B cell (primary cell): ENCODE measurements around the gene NMNAT1. TPM values are rescaled to one million over a fixed set of nuclear protein-coding genes. Genes with fewer than 3 reads are reported as not detected.

Source experiments
- ATAC-seq: fragments of 200-7000 bp; cut with Tn5 transposase; one replicate; pipeline ENCODE4 v1.10.0; 2021; ENCODE audit warnings: low read depth, mild to moderate bottlenecking, moderate number of reproducible peaks, moderate library complexity
- CTCF ChIA-PET: fragments of 350-600 bp; sonication (Branson Sonifier 250); formaldehyde crosslinking; loops from one replicate; lab custom pipeline; 2021; ENCODE audit warnings: antibody characterized with exemption, inconsistent platforms; lab: Charles Lee
- POLR2A ChIA-PET: fragments of 350-600 bp; sonication (Branson Sonifier 250); formaldehyde crosslinking; loops from one replicate; lab custom pipeline; 2021; ENCODE audit warnings: antibody characterized with exemption; lab: Charles Lee
- DNase-seq: peaks from one replicate; pipeline ENCODE4 v3.0.0; 2013
- H2AFZ ChIP-seq: 2 replicates; pipeline ENCODE4 v1.6.1; 2012; ENCODE audit warnings: mild to moderate bottlenecking, low read depth, low read length; ENCODE audit not compliant: insufficient read depth, poor library complexity, severe bottlenecking
- H3K27ac ChIP-seq, 2 donors: 1 replicate in 1 of 2; 2 replicates in 1 of 2; pipeline ENCODE4 v1.5.1; 2012 to 2013; ENCODE audit warnings: low read length in 2 of 2, mild to moderate bottlenecking in 2 of 2, moderate library complexity in 1 of 2
- H3K27me3 ChIP-seq, 4 experiments: fragments of 200-600 bp in 1 of 4; sonication (generic) in 1 of 4; replicated peaks in 1 of 4; 1 replicate in 2 of 4; 2 replicates in 2 of 4; pipeline versions ENCODE4 v1.6.1 to v1.7.0; 2013 to 2016; ENCODE audit warnings: low read length in 3 of 4, mild to moderate bottlenecking in 2 of 4, mixed read lengths in 1 of 4, moderate library complexity in 1 of 4; ENCODE audit not compliant: insufficient read depth in 4 of 4, control insufficient read depth in 3 of 4; ENCODE audit errors: control extremely low read depth in 1 of 4
- H3K36me3 ChIP-seq, 2 experiments: replicated peaks in 1 of 2; 1 replicate in 1 of 2; 2 replicates in 1 of 2; pipeline versions ENCODE4 v1.6.1 to v1.7.1; 2013; ENCODE audit warnings: low read length in 1 of 2; ENCODE audit not compliant: insufficient read depth in 2 of 2, control insufficient read depth in 1 of 2; ENCODE audit errors: control extremely low read depth in 1 of 2, extremely low read depth in 1 of 2
- H3K4me1 ChIP-seq, 2 donors: fragments of 200-600 bp in 1 of 2; sonication (generic) in 1 of 2; 1 replicate in 1 of 2; 2 replicates in 1 of 2; pipeline versions ENCODE4 v1.5.1 to v1.6.1; 2013 to 2017; ENCODE audit warnings: low read length in 2 of 2; ENCODE audit not compliant: control insufficient read depth in 2 of 2, insufficient read depth in 2 of 2
- H3K4me2 ChIP-seq: replicated peaks from 2 replicates; pipeline ENCODE3; 2012; ENCODE audit warnings: mild to moderate bottlenecking, low read depth, low read length; ENCODE audit not compliant: poor library complexity, severe bottlenecking
- H3K4me3 ChIP-seq, 5 experiments: fragments of 200-600 bp in 1 of 5; sonication (generic) in 1 of 5; 1 replicate in 3 of 5; 2 replicates in 2 of 5; pipeline versions ENCODE4 v1.5.1 to v1.7.0; 2011 to 2016; ENCODE audit warnings: low read length in 4 of 5, mild to moderate bottlenecking in 4 of 5, low read depth in 2 of 5, control low read depth in 1 of 5, moderate library complexity in 1 of 5; ENCODE audit not compliant: insufficient read depth in 1 of 5; ENCODE audit errors: control extremely low read depth in 1 of 5, extremely low read depth in 1 of 5
- H3K79me2 ChIP-seq: fragments of 200-600 bp; sonication (generic); one replicate; pipeline ENCODE4 v1.6.0; 2016; ENCODE audit warnings: low read length; ENCODE audit not compliant: control insufficient read depth, insufficient read depth
- H3K9ac ChIP-seq: fragments of 200-600 bp; sonication (generic); 2 replicates; pipeline ENCODE4 v1.6.1; 2017; ENCODE audit warnings: mild to moderate bottlenecking, low read length, moderate library complexity
- H3K9me3 ChIP-seq, 3 donors: one replicate each; pipeline versions ENCODE4 v1.6.1 to v1.7.1; 2013; ENCODE audit warnings: low read length in 2 of 3; ENCODE audit not compliant: control insufficient read depth in 2 of 3, insufficient read depth in 1 of 3; ENCODE audit errors: control extremely low read depth in 1 of 3
- H4K20me1 ChIP-seq: 2 replicates; pipeline ENCODE4 v1.6.0; 2012; ENCODE audit warnings: mild to moderate bottlenecking, low read length; ENCODE audit not compliant: insufficient read depth, control insufficient read depth, poor library complexity, severe bottlenecking
- H3K27ac Mint-ChIP-seq: one replicate; pipeline ENCODE4 v1.8.0; 2021; ENCODE audit warnings: mixed read lengths
- H3K27me3 Mint-ChIP-seq: one replicate; pipeline ENCODE4 v1.8.0; 2021; ENCODE audit warnings: mixed read lengths
- H3K4me1 Mint-ChIP-seq: one replicate; pipeline ENCODE4 v1.8.0; 2021; ENCODE audit warnings: mixed read lengths
- H3K4me3 Mint-ChIP-seq: one replicate; pipeline ENCODE4 v1.8.0; 2021; ENCODE audit warnings: mixed read lengths
- H3K9me3 Mint-ChIP-seq: one replicate; pipeline ENCODE4 v1.8.0; 2022; ENCODE audit warnings: mixed read lengths; ENCODE audit not compliant: insufficient read depth
- CTCF ChIP-seq: fragments of 200-600 bp; IDR thresholded peaks from one replicate; pipeline ENCODE4 v1.8.0; 2022; ENCODE audit warnings: antibody characterized with exemption, mild to moderate bottlenecking
- EZH2 ChIP-seq: IDR thresholded peaks from 2 replicates; pipeline ENCODE4 v1.6.1; 2012; ENCODE audit warnings: borderline replicate concordance, low read depth, mild to moderate bottlenecking, moderate library complexity, low read length; ENCODE audit not compliant: insufficient read depth, poor library complexity, severe bottlenecking
- WGBS: methylation state at CpG from one replicate; pipeline ENCODE4 v1.1.5; 2013; ENCODE audit warnings: missing lambda C conversion rate; ENCODE audit not compliant: insufficient coverage; 5-methylcytosine and 5-hydroxymethylcytosine counted together
- intact Hi-C: fragments of 100-400 bp; cut with micrococcal nuclease; formaldehyde crosslinking; loops from one replicate; pipeline ENCODE4 v1.10.0; 2022
- polyA plus RNA-seq: library from polyadenylated mRNA; depleted of rRNA; stranded (reverse); fragments of >200 nt; gene quantifications from 2 replicates; pipeline ENCODE4 v1.2.3, GENCODE V29; 2012
- total RNA-seq, 2 donors: library from RNA; stranded (reverse); fragments of 120-200 nt in 1 of 2; gene quantifications; 1 replicate in 1 of 2; 2 replicates in 1 of 2; pipeline versions ENCODE4 v1.2.3 to v1.2.4, GENCODE V29; 2013 to 2022

NMNAT1 gene
- total and polyA plus RNA-seq, 2 donors (not counting 1 experiment from before 2014, with no cell fraction given): 4.5 to 8.0 TPM

GRCh38 chr1:9929431-9930385 is 13.6 kb upstream of the NMNAT1 start:
- no peak overlapping the region for H3K9ac ChIP-seq
- no peak overlapping the region for H3K4me3 ChIP-seq
- ATAC-seq (no peak), DNase-seq (no peak)
- Mint-ChIP-seq H3K27me3 (no peaks in the 10 kb centered on the region), H3K9me3 (no peaks in the 10 kb centered on the region), H3K4me3 (no peak overlapping the region), H3K4me1 (peaks cover 6% of the 10 kb centered on the region), H3K27ac (no peak overlapping the region)
- intact Hi-C loops: no loop called here
- no peaks in the 10 kb centered on the region for H3K9me3 ChIP-seq
- ChIA-PET CTCF (interaction anchor here (1.7 kb wide), 1 partner anchor 21 kb away, joined by 5 read pairs; no protein-coding TSS in a partner anchor), POLR2A (interaction anchor here (0.5 kb wide), 1 partner anchor 8 kb away, joined by 3 read pairs; no protein-coding TSS in a partner anchor)
- no peak overlapping the region for H3K4me2 ChIP-seq
- H3K4me1 ChIP-seq: peaks cover 7 to 8% of the 10 kb centered on the region in 2 donors
- peaks cover 13 to 42% of the 10 kb centered on the region in 2 experiments for H3K36me3 ChIP-seq
- WGBS: 98% methylated on average over 7 of the region's 15 CpGs
- H3K79me2 ChIP-seq: peaks cover 3% of the 10 kb centered on the region
- no peak overlapping the region for H3K27ac ChIP-seq
- TF ChIP-seq CTCF (no peak), EZH2 (no peak)
- H3K27me3 ChIP-seq: no peaks in the 10 kb centered on the region
- H4K20me1 ChIP-seq: no peaks in the 10 kb centered on the region
- H2AFZ ChIP-seq: no peak overlapping the region
